ENCODE data around the gene SNAPC5.

SNAPC5 gene

DNA sequence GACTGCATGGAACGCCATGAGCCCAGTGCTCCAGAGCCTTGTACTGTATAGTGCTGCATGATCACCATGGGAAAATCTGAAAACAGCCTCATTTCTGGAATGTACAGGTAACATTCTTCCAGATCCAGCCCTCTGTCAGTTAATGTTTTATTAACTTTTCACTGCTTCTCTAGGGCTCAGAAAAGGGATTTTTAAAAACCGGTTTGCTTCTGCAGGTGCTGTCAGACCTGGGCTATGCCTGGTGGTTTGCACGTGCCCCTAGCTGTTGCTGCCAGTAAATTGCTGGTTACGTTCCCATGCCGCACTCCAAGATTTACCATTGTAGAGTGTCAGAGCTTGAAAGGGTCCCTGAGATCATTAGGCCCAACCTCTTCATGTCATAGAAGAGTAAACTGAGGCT, 9.0 kb downstream of the SNAPC5 start:
- TF ChIP-seq CTCF (IDR thresholded peaks at IDR 0.05; ENCODE audit: low read depth, low read length): no peak
- DNase-seq (ENCODE audit: extremely low read depth, low read depth): no peak

DNA sequence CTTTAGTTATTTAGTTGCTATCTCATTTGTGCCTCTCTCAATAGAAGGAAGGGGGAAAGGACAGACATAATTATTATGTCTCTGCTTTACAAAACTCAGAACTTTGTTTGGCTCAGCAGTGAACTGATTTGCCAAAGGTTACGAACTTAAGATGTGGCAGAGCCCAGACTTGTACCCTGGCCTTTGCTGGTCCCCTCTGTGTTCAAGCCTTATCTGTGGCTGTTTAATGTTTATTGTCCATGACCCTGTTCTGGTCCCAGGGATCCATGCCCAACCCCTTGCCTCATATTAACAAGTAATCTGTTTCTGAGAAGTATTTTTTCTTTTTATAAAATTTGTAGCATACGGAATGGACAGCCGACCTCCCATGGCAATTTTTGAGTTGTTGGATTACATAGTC, 10.7 kb downstream of the SNAPC5 start:
- no peak for DNase-seq (ENCODE audit: extremely low read depth, low read depth)
- no peak for TF ChIP-seq CTCF (IDR thresholded peaks at IDR 0.05; ENCODE audit: low read depth, low read length)

DNA sequence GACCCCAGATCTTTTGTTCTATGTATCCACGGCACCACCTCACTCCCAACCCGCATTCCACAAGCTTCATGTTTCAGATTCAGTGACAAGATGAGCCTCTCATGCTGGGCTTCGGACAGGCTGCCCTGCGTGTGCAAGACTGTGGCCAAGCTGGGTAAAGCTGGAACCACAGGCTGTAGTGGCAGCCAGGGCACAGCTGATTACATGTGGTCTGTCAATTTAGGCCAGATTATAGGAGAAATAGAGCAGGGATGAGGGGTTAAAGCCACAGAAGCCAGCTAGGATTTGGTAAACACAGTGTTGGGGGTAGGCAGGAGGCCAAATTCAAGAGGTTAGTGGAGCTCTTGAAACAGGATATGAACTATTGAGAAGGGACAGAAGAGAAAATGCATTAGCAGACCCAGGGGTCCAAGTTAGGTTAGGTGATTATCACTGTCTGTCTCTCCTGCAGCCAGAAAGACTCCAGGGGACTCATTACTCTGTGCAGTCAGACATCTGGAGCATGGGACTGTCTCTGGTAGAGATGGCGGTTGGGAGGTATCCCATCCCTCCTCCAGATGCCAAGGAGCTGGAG, 12.9 kb downstream of the SNAPC5 start:
- DNase-seq (ENCODE audit: extremely low read depth, low read depth): no peak
- no peak for TF ChIP-seq CTCF (IDR thresholded peaks at IDR 0.05; ENCODE audit: low read depth, low read length)

DNA sequence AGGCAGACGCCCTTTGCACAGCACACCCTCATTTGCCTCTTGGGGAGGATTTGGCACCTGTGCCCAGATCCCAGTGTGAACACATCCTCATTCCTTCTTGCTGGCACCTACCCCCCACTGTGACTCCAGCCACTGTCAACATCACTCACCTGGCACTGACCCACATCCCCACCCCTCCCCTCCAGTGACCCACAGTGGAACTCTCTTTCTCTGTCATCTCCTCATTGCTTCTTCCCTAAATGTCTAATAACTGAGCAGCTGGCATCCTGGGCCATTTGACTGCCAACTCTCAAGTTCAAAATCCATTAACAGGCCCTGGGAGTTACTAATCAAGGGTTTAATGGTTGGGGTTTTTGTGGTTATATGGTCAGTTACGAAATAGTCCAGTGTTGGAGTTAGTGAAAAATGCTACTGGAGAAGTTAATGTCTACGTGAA, 14.4 kb downstream of the SNAPC5 start:
- DNase-seq (ENCODE audit: extremely low read depth, low read depth): no peak

DNA sequence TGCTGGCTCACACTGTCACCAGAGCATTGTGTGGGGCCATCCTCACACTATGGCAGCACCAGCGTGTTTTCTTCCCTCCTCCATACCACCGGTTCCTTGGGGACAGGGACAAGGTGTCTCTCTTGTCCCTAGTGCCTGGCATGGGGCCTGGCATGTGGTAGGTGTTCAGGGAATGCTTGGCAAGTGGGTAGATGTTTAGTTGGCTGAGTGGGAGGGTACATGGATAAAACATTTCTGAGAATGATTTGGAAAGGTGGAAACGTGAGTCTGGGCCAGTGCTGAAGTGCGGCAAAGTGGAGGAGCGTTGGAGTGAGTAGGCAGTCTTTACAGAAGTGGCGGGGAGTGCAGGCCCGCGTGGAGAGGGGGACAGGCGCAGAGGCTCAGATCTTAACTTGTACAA, 15.0 kb downstream of the SNAPC5 start:
- DNase-seq (ENCODE audit: extremely low read depth, low read depth): no peak
- no peak for TF ChIP-seq CTCF (IDR thresholded peaks at IDR 0.05; ENCODE audit: low read depth, low read length)

More for the DNA sequence above, 14.4 kb downstream of the SNAPC5 start:
- TF ChIP-seq CTCF (IDR thresholded peaks at IDR 0.05; ENCODE audit: low read depth, low read length): no peak

DNA sequence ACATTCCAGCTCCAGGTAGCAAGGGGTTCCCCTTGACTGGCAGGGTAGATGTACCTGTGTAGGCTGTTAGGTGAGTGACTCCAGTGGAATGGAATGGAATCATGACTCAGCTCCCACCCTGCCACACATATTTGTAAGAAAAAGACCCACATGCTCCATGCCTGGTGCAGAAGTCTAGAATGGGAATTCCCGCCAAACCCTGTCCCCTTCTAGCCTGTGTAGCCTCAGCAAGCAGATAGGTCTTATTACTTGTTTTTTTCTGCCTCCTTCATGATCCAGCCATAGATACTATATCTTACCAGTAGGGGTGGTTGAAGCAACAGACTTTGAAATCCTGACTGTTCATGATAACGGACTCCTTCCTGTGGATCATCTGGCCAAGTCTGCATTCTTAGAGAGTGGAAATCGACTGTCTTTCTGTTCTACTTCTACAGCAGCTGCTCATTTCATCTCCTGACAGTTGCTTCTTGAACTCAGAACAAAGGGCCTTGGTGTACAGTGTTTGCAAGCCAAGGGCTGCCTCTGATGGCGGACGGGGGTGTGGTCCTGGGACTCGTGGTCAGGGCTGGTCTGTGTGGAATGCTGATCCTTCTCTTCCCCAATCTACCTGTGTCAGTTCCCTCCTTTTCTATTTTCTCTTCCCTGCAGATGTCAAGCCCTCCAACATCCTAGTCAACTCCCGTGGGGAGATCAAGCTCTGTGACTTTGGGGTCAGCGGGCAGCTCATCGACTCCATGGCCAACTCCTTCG, 16.3 kb downstream of the SNAPC5 start:
- TF ChIP-seq CTCF (IDR thresholded peaks at IDR 0.05; ENCODE audit: low read depth, low read length): no peak
- DNase-seq (ENCODE audit: extremely low read depth, low read depth): no peak

DNA sequence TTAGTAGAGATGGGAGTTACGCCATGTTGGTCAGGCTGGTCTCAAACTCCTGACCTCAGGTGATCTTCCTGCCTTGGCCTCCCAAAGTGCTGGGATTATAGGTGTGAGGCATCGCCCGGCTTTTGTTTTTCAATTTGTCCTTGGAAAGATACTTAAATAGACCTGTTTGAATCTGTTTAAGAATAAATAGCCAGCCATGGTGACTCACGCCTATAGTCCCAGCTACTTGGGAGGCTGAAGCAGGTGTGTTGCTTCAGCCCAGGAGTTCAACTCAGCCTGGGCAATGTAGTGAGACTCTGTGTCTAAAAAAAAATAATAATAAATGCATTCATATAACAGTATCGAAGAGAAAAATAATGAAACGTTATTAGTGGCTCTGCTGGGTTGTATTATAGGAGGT, 17.3 kb downstream of the SNAPC5 start:
- no peak for TF ChIP-seq CTCF (IDR thresholded peaks at IDR 0.05; ENCODE audit: low read depth, low read length)
- DNase-seq (ENCODE audit: extremely low read depth, low read depth): no peak
